GM12891 (cell line): Measurements from ENCODE around the gene SLC46A3.

ENCODE experiments used
- DNase-seq: peaks from one replicate; pipeline ENCODE4 v3.0.0; 2011; ENCODE audit warnings: low spot score; ENCODE audit not compliant: insufficient read length
- FAIRE-seq: peaks from 2 replicates; lab custom pipeline; 2011; peaks lifted over from hg19 to GRCh38; lab: Jason Lieb, UNC
- PAX5 ChIP-seq: IDR thresholded peaks from 2 replicates; pipeline ENCODE4 v1.6.1; 2011; ENCODE audit warnings: low read length, moderate library complexity, mild to moderate bottlenecking; ENCODE audit not compliant: insufficient read depth, severe bottlenecking
- POLR2A ChIP-seq: IDR thresholded peaks from 2 replicates; pipeline ENCODE4 v1.6.1; 2011; ENCODE audit warnings: low read depth, low read length, control low read depth
- POLR2AphosphoS5 ChIP-seq: IDR thresholded peaks from 2 replicates; pipeline ENCODE4 v1.6.1; 2011; ENCODE audit warnings: low read depth, low read length, control low read depth
- POU2F2 ChIP-seq: IDR thresholded peaks from 2 replicates; pipeline ENCODE4 v1.6.1; 2011; ENCODE audit warnings: low read depth, mild to moderate bottlenecking, control low read depth, low read length, moderate library complexity
- SPI1 ChIP-seq: IDR thresholded peaks from 2 replicates; pipeline ENCODE4 v1.6.1; 2011; ENCODE audit warnings: low read depth, low read length, control low read depth
- TAF1 ChIP-seq: IDR thresholded peaks from 2 replicates; pipeline ENCODE4 v1.6.1; 2011; ENCODE audit warnings: low read depth, low read length, control low read depth

Gene SLC46A3

DNA sequence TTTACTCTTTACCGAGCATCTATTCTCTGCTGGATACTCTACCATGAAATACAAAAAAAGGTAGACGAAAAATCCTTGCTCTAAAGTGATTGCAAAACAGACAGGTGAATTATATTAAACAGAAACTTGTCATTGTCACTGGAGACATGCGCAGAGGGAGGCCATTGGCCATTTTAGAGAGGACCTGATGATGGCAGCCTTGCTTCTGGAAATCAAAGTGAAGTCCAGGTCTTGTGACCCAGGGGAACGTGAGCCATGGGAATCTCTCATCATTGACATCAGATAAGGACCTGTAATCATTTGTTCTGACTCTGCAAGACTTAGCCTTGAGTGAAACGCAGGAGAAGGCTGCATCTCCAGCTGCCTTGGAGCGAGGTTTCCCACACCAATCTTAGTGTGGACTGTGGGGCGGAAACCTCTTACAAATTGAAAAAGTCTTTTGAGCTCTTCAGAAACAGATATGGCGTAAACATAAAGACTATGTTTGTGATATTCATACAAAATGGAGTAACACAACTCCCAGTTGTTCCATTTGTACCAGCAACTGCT lies 16.8 kb upstream of the SLC46A3 start:
- FAIRE-seq (no peak), DNase-seq (no peak)
- no peak for TF ChIP-seq POLR2A

DNA sequence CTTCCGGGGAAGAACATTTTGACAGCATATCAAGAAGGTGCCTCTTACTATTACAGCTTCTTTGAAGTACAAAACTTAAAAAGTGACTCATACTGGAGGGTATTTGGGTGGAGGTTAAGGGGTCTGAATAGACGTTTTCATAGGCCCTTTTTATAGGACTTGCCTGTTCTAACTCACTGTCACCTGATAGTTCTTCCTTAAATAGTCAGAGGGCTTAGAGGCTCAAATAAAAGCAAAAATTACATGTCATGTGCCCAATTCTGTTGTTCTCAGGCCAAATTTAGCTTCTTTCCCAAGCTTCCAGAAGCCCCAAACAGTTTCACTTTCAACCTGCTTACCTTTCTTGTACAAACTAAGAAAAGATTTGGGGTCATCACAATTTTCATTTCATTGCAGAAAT lies 16.1 kb upstream of the SLC46A3 start:
- FAIRE-seq (no peak), DNase-seq (no peak)
- TF ChIP-seq TAF1 (no peak), POLR2A (no peak), POLR2AphosphoS5 (no peak), POU2F2 (no peak), PAX5 (no peak), SPI1 (no peak)

DNA sequence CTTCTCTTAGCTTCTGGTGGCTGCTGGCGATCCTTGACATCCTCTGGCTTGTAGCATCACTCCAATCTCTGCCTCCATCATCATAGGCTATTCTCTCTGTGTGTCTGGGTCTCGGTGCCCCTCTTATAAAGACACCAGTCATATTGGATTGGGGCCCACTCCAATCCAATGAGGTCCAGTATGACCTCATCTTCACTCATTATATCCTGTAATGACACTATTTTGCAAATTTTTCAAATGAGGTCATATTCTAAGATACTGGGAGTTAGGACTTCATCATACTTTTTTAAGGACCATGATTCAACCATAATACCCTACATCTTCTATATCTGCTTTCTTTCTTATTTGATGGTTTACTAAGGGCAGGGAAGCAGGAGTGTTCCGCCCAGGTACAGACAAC lies 12.0 kb upstream of the SLC46A3 start:
- FAIRE-seq = no peak
- DNase-seq = no peak
- TF ChIP-seq PAX5 (no peak), POU2F2 (no peak), TAF1 (no peak), SPI1 (no peak), POLR2AphosphoS5 (no peak), POLR2A (no peak)

DNA sequence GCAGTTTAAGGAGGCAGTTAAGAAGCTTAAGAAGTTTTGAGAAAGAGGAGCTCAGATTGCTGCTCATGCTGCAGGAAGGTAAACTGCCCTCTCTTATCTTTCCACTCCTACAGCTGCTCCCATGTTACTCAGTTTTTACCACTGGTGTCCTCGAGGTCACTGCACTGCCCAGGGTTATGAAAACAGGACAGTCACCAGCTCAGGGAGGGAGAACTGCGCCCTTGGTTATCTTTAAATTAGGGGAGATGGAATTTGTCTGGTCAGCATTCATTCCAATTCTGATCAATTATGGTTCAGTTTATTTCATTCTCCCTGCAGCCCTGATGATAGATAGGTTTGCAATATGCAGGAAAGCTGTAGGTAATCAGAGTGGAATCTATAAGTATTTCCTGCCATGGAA lies 10.8 kb upstream of the SLC46A3 start:
- TF ChIP-seq TAF1 = no peak
- TF ChIP-seq SPI1 = no peak
- no peak for TF ChIP-seq POLR2AphosphoS5
- no peak for TF ChIP-seq POU2F2
- no peak for TF ChIP-seq PAX5
- TF ChIP-seq POLR2A = no peak
- FAIRE-seq (no peak), DNase-seq (no peak)

DNA sequence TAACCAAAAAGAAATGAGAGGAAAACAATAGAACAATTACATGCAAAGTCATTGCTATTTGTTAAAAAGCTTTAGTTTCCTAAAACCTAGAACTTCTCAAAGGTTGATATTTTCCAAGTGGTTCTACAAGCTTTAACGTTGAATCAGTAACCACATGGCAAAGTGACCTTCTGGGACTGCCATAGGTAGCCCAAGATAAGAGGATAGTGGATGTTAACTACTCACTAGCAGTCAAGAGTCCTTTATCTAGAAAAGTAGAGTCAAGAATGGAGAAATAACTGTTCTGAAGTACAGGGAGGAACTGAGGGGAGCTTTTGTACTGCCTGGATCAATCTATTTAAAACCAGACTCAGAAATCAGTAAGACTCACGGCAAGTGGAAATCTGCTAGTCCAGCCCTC lies 9.9 kb upstream of the SLC46A3 start:
- DNase-seq = no peak
- no peak for FAIRE-seq
- TF ChIP-seq POLR2A = no peak
- TF ChIP-seq POLR2AphosphoS5 = no peak
- no peak for TF ChIP-seq POU2F2
- no peak for TF ChIP-seq SPI1
- TF ChIP-seq TAF1 = no peak
- TF ChIP-seq PAX5 = no peak

DNA sequence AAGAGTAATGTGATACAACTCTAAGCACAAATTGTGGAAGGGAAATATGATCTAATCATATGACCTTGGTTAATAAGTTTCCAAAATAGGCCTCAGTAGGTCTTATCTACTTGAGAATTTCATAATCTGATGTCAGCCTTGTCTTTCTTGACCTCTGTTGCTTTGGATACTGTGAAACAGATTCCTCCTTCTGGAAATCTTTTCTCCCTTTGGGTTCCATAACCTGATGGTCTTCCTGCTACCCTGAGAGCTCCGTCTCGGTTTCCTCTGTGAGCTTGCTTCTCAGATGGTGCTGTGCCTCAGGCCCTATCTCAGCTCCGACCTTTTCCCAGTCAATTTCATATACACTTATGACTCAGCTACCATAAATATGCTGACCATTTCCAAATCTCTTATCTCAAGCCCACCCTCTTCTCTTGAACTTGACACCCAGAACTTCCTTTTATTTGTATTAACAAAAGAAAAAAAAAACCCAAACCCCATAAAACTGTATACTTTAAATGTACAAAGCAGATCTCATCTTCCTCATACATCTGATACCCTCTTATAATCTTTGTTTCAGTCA lies 6.4 kb upstream of the SLC46A3 start:
- no peak for FAIRE-seq
- TF ChIP-seq POLR2A = no peak
- no peak for TF ChIP-seq POU2F2
- no peak for TF ChIP-seq TAF1
- no peak for TF ChIP-seq PAX5
- no peak for TF ChIP-seq POLR2AphosphoS5
- TF ChIP-seq SPI1 = no peak
- DNase-seq = no peak

DNA sequence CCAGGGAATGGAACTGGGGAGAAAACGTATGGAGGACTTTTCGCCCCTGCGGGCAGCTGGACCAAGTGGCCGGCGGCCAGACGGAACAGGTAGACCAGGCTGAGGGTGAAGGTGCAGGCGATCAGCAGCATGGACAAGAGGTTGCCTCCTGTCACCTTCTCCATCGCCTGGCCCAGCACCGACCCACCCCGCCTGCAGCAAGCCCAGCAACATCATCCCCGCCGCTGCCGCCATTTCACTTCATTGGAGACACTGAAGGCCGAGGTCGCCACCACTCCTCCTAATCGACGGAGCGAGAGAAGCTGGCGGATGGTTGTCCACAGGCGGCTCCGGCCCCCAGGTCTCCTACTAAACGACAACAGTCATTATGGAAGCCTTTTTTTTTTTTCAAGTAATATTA lies 5.0 kb upstream of the SLC46A3 start:
- TF ChIP-seq PAX5 = no peak
- no peak for TF ChIP-seq TAF1
- TF ChIP-seq POU2F2 = no peak
- TF ChIP-seq POLR2AphosphoS5 = no peak
- TF ChIP-seq SPI1 = no peak
- no peak for TF ChIP-seq POLR2A
- FAIRE-seq (no peak), DNase-seq (no peak)

DNA sequence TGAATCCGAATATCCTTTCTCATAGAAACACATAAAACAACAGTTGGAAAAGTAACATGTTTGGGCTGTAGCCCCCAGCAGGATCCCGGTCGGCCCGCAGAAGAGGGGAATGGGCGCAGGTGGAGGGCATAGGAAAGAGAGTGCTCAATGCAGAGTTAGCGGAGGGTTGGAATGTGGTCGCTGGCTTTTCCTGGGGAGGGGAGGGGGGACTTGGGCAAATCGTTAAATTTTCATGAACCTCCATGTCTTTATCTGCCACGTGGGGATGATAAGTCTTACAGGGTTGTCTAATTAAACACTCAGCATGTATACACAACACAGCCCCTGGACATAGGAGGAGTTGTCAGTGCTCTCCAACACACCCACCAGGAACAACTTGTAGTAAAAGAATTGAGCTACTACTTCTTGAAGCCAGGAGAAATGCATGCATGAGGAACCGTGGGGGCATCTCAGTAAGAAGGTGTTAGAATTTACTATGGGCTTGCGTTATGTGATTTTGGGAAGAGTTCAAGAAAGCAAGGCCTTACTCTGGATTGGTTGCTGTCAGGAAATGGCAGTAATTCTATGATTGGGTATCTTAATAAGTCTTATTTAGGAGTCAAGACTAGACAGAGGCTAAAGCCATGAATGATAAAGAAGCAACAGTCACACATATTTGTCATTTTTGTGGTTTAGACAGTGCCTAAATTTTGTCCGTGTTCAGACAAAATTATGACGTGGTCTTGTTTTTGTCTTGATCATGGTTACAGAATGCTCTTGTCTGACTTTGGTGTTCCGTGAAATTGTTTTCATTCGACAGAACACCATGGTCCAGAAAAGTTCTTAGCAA lies 671 bp upstream of the SLC46A3 start:
- DNase-seq (no peak), FAIRE-seq (peak; percentile 59)
- TF ChIP-seq POLR2AphosphoS5 (no peak), POLR2A (no peak), PAX5 (no peak), TAF1 (no peak), SPI1 (no peak), POU2F2 (no peak)

DNA sequence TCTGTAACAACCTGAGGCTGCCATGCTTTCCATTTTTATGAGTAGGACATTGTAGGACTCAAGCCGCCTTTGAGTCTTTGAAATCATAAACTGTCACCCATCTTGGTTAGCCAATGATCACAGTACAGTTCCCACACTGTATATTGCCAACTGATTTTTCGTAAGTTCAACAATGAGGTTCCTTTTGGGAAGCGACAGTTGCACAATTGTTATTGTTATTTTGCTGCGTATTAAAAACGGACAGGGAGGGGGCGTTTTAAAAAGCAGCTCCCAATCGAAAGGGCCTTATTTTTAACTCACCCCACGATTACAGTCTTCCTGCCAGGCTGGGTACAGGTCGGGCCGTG lies 601 bp downstream of the SLC46A3 start:
- FAIRE-seq (peak; percentile 51), DNase-seq (no peak)
- no peak for TF ChIP-seq PAX5
- TF ChIP-seq SPI1 = no peak
- TF ChIP-seq POLR2A = no peak
- no peak for TF ChIP-seq TAF1
- no peak for TF ChIP-seq POLR2AphosphoS5
- TF ChIP-seq POU2F2 = no peak

DNA sequence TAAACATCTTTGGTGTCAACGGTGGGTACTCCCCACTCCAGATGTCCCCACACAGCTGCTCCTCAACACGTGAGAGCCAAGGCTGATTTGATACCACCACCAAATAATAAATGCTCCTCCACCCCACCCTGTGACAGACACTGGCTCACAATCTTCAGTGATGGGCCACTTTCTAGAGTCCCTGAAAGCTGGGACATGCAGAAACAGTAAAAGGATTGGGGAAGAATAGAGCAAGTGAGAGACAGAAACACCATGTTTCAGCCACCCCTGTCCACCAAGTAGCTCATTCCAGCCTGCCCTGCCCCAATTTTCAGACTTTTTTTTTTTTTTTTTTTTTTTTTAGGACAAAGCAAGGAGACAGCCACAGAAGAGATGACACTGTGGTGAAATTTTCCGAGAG lies 1.6 kb downstream of the SLC46A3 start:
- TF ChIP-seq SPI1 (no peak), TAF1 (no peak), PAX5 (no peak), POLR2A (no peak), POU2F2 (no peak), POLR2AphosphoS5 (no peak)
- no peak for FAIRE-seq
- no peak for DNase-seq
